Activated CD8-positive, alpha-beta T cell treated with anti-CD3 and anti-CD28 coated beads for 36 hours (primary cell): ENCODE measurements around the gene BICC1. TPM values are rescaled to one million over a fixed set of nuclear protein-coding genes. Genes with fewer than 3 reads are reported as not detected.

Experiments
- ATAC-seq: fragments of 200-7000 bp; cut with Tn5 transposase; one replicate; pipeline ENCODE4 v1.10.0; 2021; ENCODE audit warnings: mild to moderate bottlenecking, moderate library complexity
- CTCF ChIA-PET: fragments of 350-600 bp; sonication (Branson Sonifier 250); formaldehyde crosslinking; loops from one replicate; lab custom pipeline; 2021; ENCODE audit warnings: antibody characterized with exemption; lab: Charles Lee
- POLR2A ChIA-PET: fragments of 350-600 bp; sonication (Branson Sonifier 250); formaldehyde crosslinking; loops from one replicate; lab custom pipeline; 2021; ENCODE audit warnings: antibody characterized with exemption; lab: Charles Lee
- DNase-seq: peaks from one replicate; pipeline ENCODE4 v3.0.0-alpha.2; 2020
- H3K27ac Mint-ChIP-seq: one replicate; pipeline ENCODE4 v1.8.0; 2021; ENCODE audit warnings: mild to moderate bottlenecking, mixed read lengths
- H3K27me3 Mint-ChIP-seq: one replicate; pipeline ENCODE4 v1.8.0; 2021; ENCODE audit warnings: mixed read lengths
- H3K36me3 Mint-ChIP-seq: one replicate; pipeline ENCODE4 v1.8.0; 2021; ENCODE audit warnings: low read depth, mixed read lengths
- H3K4me1 Mint-ChIP-seq: one replicate; pipeline ENCODE4 v1.8.0; 2021; ENCODE audit warnings: low read depth, mixed read lengths
- H3K4me3 Mint-ChIP-seq: one replicate; pipeline ENCODE4 v1.8.0; 2021; ENCODE audit warnings: mild to moderate bottlenecking, moderate library complexity, mixed read lengths
- H3K9me3 Mint-ChIP-seq: one replicate; pipeline ENCODE4 v1.8.0; 2021; ENCODE audit warnings: mixed read lengths
- intact Hi-C: fragments of 100-400 bp; cut with micrococcal nuclease; formaldehyde crosslinking; loops from one replicate; pipeline ENCODE4 v1.10.0; 2022
- total RNA-seq, 2 experiments: library from RNA; stranded (reverse); gene quantifications; one replicate each; pipeline ENCODE4 v1.2.3, GENCODE V29; 2021
- TF ChIP-seq, protein P1 (sequence below): fragments of 200-600 bp; IDR thresholded peaks from one replicate; pipeline ENCODE4 v1.8.0; 2022; ENCODE audit warnings: antibody characterized with exemption, mild to moderate bottlenecking

The BICC1 gene
- total RNA-seq, 2 experiments from 2014 or later, result not detected

DNA sequence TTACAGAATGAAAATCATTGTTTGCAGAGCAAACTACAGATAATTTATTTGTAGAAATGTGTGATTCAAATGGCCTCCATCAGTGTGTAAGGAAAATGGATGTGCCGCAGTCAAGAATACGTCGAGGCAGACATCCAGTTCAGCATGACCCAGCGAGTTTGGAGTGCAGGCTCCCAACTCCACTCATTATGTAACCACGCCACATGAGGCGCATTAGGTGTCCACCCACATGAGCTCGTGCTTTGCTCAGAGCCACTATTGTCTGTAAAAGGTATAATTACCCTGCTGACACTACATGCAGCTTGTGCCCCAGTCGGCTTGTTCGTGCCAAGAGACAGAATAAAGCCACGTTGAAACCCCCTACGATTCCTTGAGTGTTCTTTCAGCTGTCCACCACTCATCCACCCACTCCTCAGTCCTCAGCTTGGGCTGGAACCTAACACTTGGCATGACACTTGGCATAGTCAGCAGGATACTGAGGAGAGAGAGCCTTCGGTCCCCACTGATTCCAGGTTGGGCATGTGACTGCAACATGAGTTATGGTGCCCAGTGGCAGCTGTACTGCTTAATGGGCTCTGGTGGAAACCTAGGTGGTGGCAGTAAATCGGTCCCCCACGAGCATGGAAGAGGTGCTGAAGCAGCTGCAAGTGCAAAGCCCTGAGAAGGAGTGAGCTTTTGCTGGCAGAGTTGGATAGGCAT, 102.7 kb downstream of the BICC1 start:
- no peaks in the 10 kb centered on the region for H3K9me3 Mint-ChIP-seq
- CTCF ChIA-PET, result no interaction called here

DNA sequence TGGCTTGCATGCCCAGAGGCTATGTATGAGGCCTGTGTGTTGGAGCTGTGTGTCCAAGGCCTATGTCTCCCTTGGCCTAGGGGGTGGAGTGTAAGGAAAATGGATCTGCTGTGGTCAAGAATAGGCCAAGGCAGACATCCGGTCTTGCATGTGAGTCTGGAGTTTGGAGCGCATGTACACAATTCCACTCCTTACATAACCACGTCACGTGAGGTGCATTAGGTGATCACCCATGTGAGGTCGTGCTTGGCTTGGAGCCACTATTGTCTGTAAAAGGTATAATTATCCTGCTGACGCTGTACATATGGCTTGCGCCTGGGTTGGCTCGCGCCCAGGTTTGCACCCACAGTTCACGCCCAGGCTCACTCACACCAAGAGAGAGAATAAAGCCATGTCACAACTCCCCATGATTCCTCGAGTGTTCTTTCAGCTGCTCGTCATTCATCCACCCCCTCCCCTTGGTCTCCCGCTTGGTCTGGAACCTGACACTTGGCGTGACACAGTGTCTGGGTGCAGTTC, 105.5 kb downstream of the BICC1 start:
- Mint-ChIP-seq H3K36me3 (no peaks in the 10 kb centered on the region), H3K27me3 (no peaks in the 10 kb centered on the region), H3K4me3 (no peak overlapping the region), H3K4me1 (no peaks in the 10 kb centered on the region), H3K27ac (no peak overlapping the region), H3K9me3 (no peaks in the 10 kb centered on the region)
- intact Hi-C loops, result no loop called here
- DNase-seq (no peak), ATAC-seq (no peak)
- POLR2A ChIA-PET, result no interaction called here
- TF ChIP-seq, protein P1, sequence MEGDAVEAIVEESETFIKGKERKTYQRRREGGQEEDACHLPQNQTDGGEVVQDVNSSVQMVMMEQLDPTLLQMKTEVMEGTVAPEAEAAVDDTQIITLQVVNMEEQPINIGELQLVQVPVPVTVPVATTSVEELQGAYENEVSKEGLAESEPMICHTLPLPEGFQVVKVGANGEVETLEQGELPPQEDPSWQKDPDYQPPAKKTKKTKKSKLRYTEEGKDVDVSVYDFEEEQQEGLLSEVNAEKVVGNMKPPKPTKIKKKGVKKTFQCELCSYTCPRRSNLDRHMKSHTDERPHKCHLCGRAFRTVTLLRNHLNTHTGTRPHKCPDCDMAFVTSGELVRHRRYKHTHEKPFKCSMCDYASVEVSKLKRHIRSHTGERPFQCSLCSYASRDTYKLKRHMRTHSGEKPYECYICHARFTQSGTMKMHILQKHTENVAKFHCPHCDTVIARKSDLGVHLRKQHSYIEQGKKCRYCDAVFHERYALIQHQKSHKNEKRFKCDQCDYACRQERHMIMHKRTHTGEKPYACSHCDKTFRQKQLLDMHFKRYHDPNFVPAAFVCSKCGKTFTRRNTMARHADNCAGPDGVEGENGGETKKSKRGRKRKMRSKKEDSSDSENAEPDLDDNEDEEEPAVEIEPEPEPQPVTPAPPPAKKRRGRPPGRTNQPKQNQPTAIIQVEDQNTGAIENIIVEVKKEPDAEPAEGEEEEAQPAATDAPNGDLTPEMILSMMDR, result no peak
- CTCF ChIA-PET, result no interaction called here

More for the DNA sequence above, 102.7 kb downstream of the BICC1 start:
- Mint-ChIP-seq H3K4me1 (no peaks in the 10 kb centered on the region), H3K27me3 (no peaks in the 10 kb centered on the region), H3K36me3 (no peaks in the 10 kb centered on the region), H3K27ac (no peak overlapping the region), H3K4me3 (no peak overlapping the region)
- intact Hi-C loops, result no loop called here
- no peak for DNase-seq
- no peak for ATAC-seq
- POLR2A ChIA-PET, result interaction anchor here (0.9 kb wide), 1 partner anchor 180 kb away, joined by 3 read pairs; no protein-coding TSS in a partner anchor
- TF ChIP-seq, protein P1, result no peak

DNA sequence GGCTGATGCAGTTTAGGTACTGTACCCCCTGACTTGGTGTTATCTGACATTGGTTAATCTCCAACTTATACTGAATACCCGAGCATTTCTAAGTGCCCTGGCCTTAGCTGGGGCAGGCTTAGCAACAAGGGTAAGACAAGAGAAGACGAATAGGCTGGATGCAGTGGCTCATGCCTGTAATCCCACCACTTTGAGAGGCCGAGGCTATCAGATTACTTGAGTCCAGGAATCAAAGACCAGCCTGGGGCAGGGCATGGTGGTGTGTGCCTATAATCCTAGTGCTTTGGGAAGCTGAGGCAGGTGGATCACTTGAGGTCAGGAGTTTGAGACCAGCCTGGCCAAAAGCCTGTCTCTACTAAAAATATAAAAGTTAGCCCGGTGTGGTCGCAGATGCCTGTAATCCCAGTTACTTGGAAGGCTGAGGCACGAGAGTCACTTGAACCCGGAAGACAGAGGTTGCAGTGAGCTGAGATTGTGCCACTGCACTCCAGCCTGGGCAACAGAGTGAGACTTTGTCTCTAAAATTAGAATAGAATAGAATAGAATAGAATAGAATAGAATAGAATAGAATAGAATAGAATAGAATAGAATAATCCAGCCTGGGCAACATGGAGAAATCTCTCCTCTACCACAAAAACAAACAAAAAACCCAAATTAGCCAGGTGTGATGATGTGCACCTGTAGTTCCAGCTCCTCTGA, 108.9 kb downstream of the BICC1 start:
- H3K4me1 Mint-ChIP-seq, result no peaks in the 10 kb centered on the region
- TF ChIP-seq, protein P1, result no peak
- intact Hi-C loops, result no loop called here
- ChIA-PET CTCF (no interaction called here), POLR2A (no interaction called here)
- no peak for ATAC-seq
- H3K27ac Mint-ChIP-seq, result no peak overlapping the region
- no peaks in the 10 kb centered on the region for H3K36me3 Mint-ChIP-seq
- no peak overlapping the region for H3K4me3 Mint-ChIP-seq
- H3K9me3 Mint-ChIP-seq, result no peaks in the 10 kb centered on the region
- DNase-seq, result no peak
- no peaks in the 10 kb centered on the region for H3K27me3 Mint-ChIP-seq

DNA sequence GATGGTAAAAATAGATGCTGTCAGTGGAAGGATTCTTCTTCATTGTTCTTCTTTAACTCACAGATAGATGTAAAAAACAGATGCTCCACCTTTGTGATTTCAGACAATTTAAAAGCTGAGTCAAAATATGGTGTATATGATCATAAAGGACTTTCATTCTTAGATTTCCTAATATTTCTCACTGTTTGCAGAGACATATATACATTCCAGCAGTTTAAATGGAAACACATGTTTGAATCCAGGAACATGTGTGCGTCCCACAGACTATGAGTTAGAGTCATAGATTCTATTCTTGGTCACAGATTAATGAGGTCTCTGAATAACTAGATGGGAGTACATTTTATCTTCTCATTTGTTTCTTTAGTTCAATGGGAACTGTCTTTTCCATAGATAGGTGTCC, 109.6 kb downstream of the BICC1 start:
- H3K27me3 Mint-ChIP-seq, result no peaks in the 10 kb centered on the region

More for the DNA sequence above, 109.6 kb downstream of the BICC1 start:
- TF ChIP-seq, protein P1, result no peak
- intact Hi-C loops, result no loop called here
- Mint-ChIP-seq H3K36me3 (no peaks in the 10 kb centered on the region), H3K4me3 (no peak overlapping the region), H3K27ac (no peak overlapping the region), H3K9me3 (no peaks in the 10 kb centered on the region), H3K4me1 (no peaks in the 10 kb centered on the region)
- ChIA-PET POLR2A (no interaction called here), CTCF (no interaction called here)
- ATAC-seq (no peak), DNase-seq (no peak)
